Thoracic aorta (tissue), 2 donors: Measurements from ENCODE around the gene KLHL36. TPM values are rescaled to one million over a fixed set of nuclear protein-coding genes. Genes with fewer than 3 reads are reported as not detected.
"Not testable (repeated sequence)": the region's sequence is repeated elsewhere in the genome, so short reads cannot be mapped to it uniquely, and the experiment has no call there.

Experiments
- ATAC-seq: fragments of 150-250 bp; one replicate; pipeline ENCODE4 v1.8.0; 2017; ENCODE audit warnings: low read depth; ENCODE audit not compliant: insufficient number of reproducible peaks, low FRiP score
- DNase-seq: peaks from one replicate; pipeline ENCODE4 v3.0.0-alpha.2; 2020; ENCODE audit warnings: low spot score
- H3K27ac ChIP-seq, 2 donors: fragments of 200-600 bp; sonication (generic); 1 replicate in 1 of 2; 2 replicates in 1 of 2; pipeline ENCODE4 v1.5.1; 2016; ENCODE audit warnings: mild to moderate bottlenecking in 2 of 2, moderate library complexity in 2 of 2
- H3K27me3 ChIP-seq: fragments of 200-600 bp; sonication (generic); replicated peaks from 2 replicates; pipeline ENCODE4 v1.6.0; 2016; ENCODE audit warnings: mild to moderate bottlenecking; ENCODE audit not compliant: insufficient read depth
- H3K36me3 ChIP-seq: fragments of 200-600 bp; sonication (generic); one replicate; pipeline ENCODE4 v1.5.1; 2016
- H3K4me1 ChIP-seq, 2 donors: fragments of 200-600 bp; sonication (generic); 1 replicate in 1 of 2; 2 replicates in 1 of 2; pipeline versions ENCODE4 v1.5.1 to v1.6.0; 2016; ENCODE audit warnings: low read depth in 2 of 2, mild to moderate bottlenecking in 1 of 2; ENCODE audit not compliant: control insufficient read depth in 1 of 2
- H3K4me3 ChIP-seq: fragments of 200-600 bp; sonication (generic); 2 replicates; pipeline ENCODE4 v1.5.1; 2016; ENCODE audit warnings: mild to moderate bottlenecking
- H3K9me3 ChIP-seq: fragments of 200-600 bp; sonication (generic); 2 replicates; pipeline ENCODE4 v1.5.1; 2016
- CTCF ChIP-seq: fragments of 200-600 bp; sonication (generic); IDR thresholded peaks from one replicate; pipeline ENCODE4 v1.5.1; 2019; ENCODE audit warnings: antibody characterized with exemption
- total RNA-seq, 2 donors: library from RNA; depleted of rRNA; stranded (reverse); fragments of >200 nt; gene quantifications; one replicate each; pipeline versions ENCODE4 v1.1.0 to v1.2.3, GENCODE V29; 2016

Gene KLHL36
- total RNA-seq, 2 donors from 2014 or later = 63.9 to 79.7 TPM

- no peak for ATAC-seq
- no peaks in the 10 kb centered on the region for H3K4me1 ChIP-seq
- H3K4me3 ChIP-seq = no peak overlapping the region
- H3K27ac ChIP-seq = no peak overlapping the region
- H3K9me3 ChIP-seq = no peaks in the 10 kb centered on the region
- H3K27me3 ChIP-seq = no peaks in the 10 kb centered on the region
- TF ChIP-seq CTCF = no peak
- no peaks in the 10 kb centered on the region for H3K36me3 ChIP-seq
- no peak for DNase-seq
Measured at GRCh38 chr16:84690088-84690819, 41.9 kb downstream of the KLHL36 start.

- H3K4me1 ChIP-seq = no peaks in the 10 kb centered on the region
- H3K4me3 ChIP-seq = no peak overlapping the region
- H3K9me3 ChIP-seq = no peaks in the 10 kb centered on the region
- DNase-seq (no peak), ATAC-seq (no peak)
- no peak overlapping the region for H3K27ac ChIP-seq
- no peaks in the 10 kb centered on the region for H3K27me3 ChIP-seq
- TF ChIP-seq CTCF = no peak
- H3K36me3 ChIP-seq = no peaks in the 10 kb centered on the region
Measured at GRCh38 chr16:84692451-84693214, 44.3 kb downstream of the KLHL36 start.

- not testable (repeated sequence) for H3K36me3 ChIP-seq, H3K4me1 ChIP-seq, H3K27ac ChIP-seq, H3K27me3 ChIP-seq, H3K9me3 ChIP-seq, DNase-seq, ATAC-seq, H3K4me3 ChIP-seq
Measured at GRCh38 chr16:84693869-84694268, 45.6 kb downstream of the KLHL36 start.

GRCh38 chr16:84694980-84695379 is 46.7 kb downstream of the KLHL36 start:
- H3K27me3 ChIP-seq = no peaks in the 10 kb centered on the region
- TF ChIP-seq CTCF = no peak
- H3K36me3 ChIP-seq = no peaks in the 10 kb centered on the region
- peaks cover 4 to 8% of the 10 kb centered on the region in 2 donors for H3K4me1 ChIP-seq
- no peak overlapping the region for H3K4me3 ChIP-seq
- H3K9me3 ChIP-seq = no peaks in the 10 kb centered on the region
- DNase-seq (no peak), ATAC-seq (no peak)
- H3K27ac ChIP-seq = no peak overlapping the region

- ATAC-seq = no peak
- Histone ChIP-seq H3K36me3 (no peaks in the 10 kb centered on the region), H3K27ac (no peak overlapping the region), H3K9me3 (no peaks in the 10 kb centered on the region), H3K4me3 (peak overlapping the region; percentile 98), H3K4me1 (peaks cover 11 to 32% of the 10 kb centered on the region in 2 donors), H3K27me3 (no peaks in the 10 kb centered on the region)
- no peak for DNase-seq
- TF ChIP-seq CTCF = no peak
Measured at GRCh38 chr16:84699147-84699711, 50.9 kb downstream of the KLHL36 start.
